AG04449 (cell line): ENCODE measurements around the gene CDK4.

Source experiments
- CTCF ChIA-PET: fragments of 350-600 bp; formaldehyde crosslinking; extraction: SDS; loops from one replicate; lab custom pipeline; 2021; ENCODE audit warnings: antibody characterized with exemption; lab: Yijun Ruan, JAX
- POLR2A ChIA-PET: fragments of 400-600, 350-600 bp; formaldehyde crosslinking; extraction: SDS; loops from one replicate; lab custom pipeline; 2020; ENCODE audit warnings: antibody characterized with exemption, inconsistent platforms; lab: Yijun Ruan, JAX
- DNase-seq: peaks from one replicate; pipeline ENCODE4 v3.0.0-alpha.2; 2010; ENCODE audit warnings: low read depth, low spot score
- H3K4me3 ChIP-seq: 2 replicates; pipeline ENCODE4 v1.5.1; 2011; ENCODE audit warnings: low read depth, mild to moderate bottlenecking, control low read depth, low read length
- CTCF ChIP-seq: IDR thresholded peaks from one replicate; pipeline ENCODE4 v1.5.1; 2011; ENCODE audit warnings: mild to moderate bottlenecking, moderate library complexity, low read length, control low read depth, inconsistent platforms; ENCODE audit not compliant: insufficient read depth; ENCODE audit errors: missing control alignments

CDK4 gene

GRCh38 chr12:57732726-57733593, 19.1 kb downstream of the CDK4 start:
- ChIA-PET CTCF (interaction anchor here (2.5 to 5.2 kb wide), 3 partner anchors 8 to 150 kb away, joined by 8 to 82 read pairs (median 17); partner anchors contain the start of gene OS9), POLR2A (interaction anchor here (0.9 kb wide), 2 partner anchors 10 to 13 kb away, joined by 3 read pairs; no protein-coding TSS in a partner anchor)
- no peak overlapping the region for H3K4me3 ChIP-seq
- DNase-seq: no peak
- no peak for TF ChIP-seq CTCF

GRCh38 chr12:57732270-57732669, 19.8 kb downstream of the CDK4 start:
- H3K4me3 ChIP-seq: no peak overlapping the region
- ChIA-PET POLR2A (interaction anchor here (0.9 kb wide), 1 partner anchor 12 kb away, joined by 3 read pairs; no protein-coding TSS in a partner anchor), CTCF (interaction anchor here (2.5 to 4.3 kb wide), 2 partner anchors 39 to 149 kb away, joined by 8 to 17 read pairs; partner anchors contain the start of gene OS9)
- no peak for DNase-seq
- TF ChIP-seq CTCF: no peak

GRCh38 chr12:57731411-57732080, 20.6 kb downstream of the CDK4 start:
- CTCF ChIA-PET: interaction anchor here (2.5 kb wide), 1 partner anchor 148 kb away, joined by 8 read pairs; no protein-coding TSS in a partner anchor
- TF ChIP-seq CTCF: no peak
- no peak overlapping the region for H3K4me3 ChIP-seq
- POLR2A ChIA-PET: no interaction called here
- DNase-seq: no peak

GRCh38 chr12:57730336-57731067, 21.6 kb downstream of the CDK4 start:
- no peak for DNase-seq
- POLR2A ChIA-PET: no interaction called here
- CTCF ChIA-PET: no interaction called here
- H3K4me3 ChIP-seq: no peak overlapping the region
- TF ChIP-seq CTCF: no peak

GRCh38 chr12:57729321-57729844, 22.7 kb downstream of the CDK4 start:
- POLR2A ChIA-PET: no interaction called here

More at GRCh38 chr12:57729321-57729844, 22.7 kb downstream of the CDK4 start:
- CTCF ChIA-PET: interaction anchor here (1.3 kb wide), 1 partner anchor 15 kb away, joined by 3 read pairs; no protein-coding TSS in a partner anchor
- DNase-seq: no peak
- no peak for TF ChIP-seq CTCF
- H3K4me3 ChIP-seq: no peak overlapping the region
